ENCODE data around the gene RBL2.

GRCh38 chr16:53433509-53433908, 762 bp upstream of the RBL2 start:
- TF ChIP-seq POLR2A (IDR thresholded peaks at IDR 0.05) (no peak), CTCF (IDR thresholded peaks at IDR 0.05) (no peak)
